GM12878 (cell line): ENCODE data around the gene HSPA4.

ENCODE experiments used
- BRCA1 ChIP-seq: IDR thresholded peaks from 2 replicates; pipeline ENCODE4 v1.6.1; 2011; ENCODE audit warnings: low read depth, low read length, improper control_type of control experiment
- CHD1 ChIP-seq: IDR thresholded peaks from 2 replicates; pipeline ENCODE4 v1.6.1; 2012; ENCODE audit warnings: low read depth, low read length, improper control_type of control experiment
- CREM ChIP-seq: IDR thresholded peaks from 2 replicates; pipeline ENCODE4 v1.6.1; 2014; ENCODE audit warnings: antibody characterized with exemption, low read depth
- GABPA ChIP-seq: IDR thresholded peaks from 2 replicates; pipeline ENCODE4 v1.6.1; 2014; ENCODE audit warnings: antibody characterized with exemption, low read depth, mild to moderate bottlenecking, inconsistent platforms
- GATAD2B ChIP-seq: fragments of 450-650 bp; conservative IDR thresholded peaks from 2 replicates; pipeline ENCODE4 v1.6.1; 2017; ENCODE audit warnings: low read depth, mild to moderate bottlenecking, moderate library complexity
- POLR2A ChIP-seq: IDR thresholded peaks from 2 replicates; pipeline ENCODE4 v1.6.1; 2011; ENCODE audit warnings: low read depth, mild to moderate bottlenecking, low read length
- SP1 ChIP-seq: IDR thresholded peaks from one replicate; pipeline ENCODE4 v1.6.1; 2011; ENCODE audit warnings: low read depth, low read length
- TF ChIP-seq, protein P1 (sequence below), 3 experiments: IDR thresholded peaks in 2 of 3; conservative IDR thresholded peaks in 1 of 3; 2 replicates each; pipeline ENCODE4 v1.5.1; 2011; ENCODE audit warnings: low read depth in 3 of 3, low read length in 3 of 3, mild to moderate bottlenecking in 3 of 3, control low read depth in 2 of 3, moderate library complexity in 2 of 3, inconsistent platforms in 1 of 3, mixed read lengths in 1 of 3; ENCODE audit not compliant: control insufficient read depth in 2 of 3, insufficient read depth in 1 of 3; ENCODE audit errors: extremely low read depth in 1 of 3
- TF ChIP-seq, protein P2 (sequence below): IDR thresholded peaks from 2 replicates; pipeline ENCODE4 v1.6.1; 2012; ENCODE audit warnings: low read depth, low read length, improper control_type of control experiment

DNA sequence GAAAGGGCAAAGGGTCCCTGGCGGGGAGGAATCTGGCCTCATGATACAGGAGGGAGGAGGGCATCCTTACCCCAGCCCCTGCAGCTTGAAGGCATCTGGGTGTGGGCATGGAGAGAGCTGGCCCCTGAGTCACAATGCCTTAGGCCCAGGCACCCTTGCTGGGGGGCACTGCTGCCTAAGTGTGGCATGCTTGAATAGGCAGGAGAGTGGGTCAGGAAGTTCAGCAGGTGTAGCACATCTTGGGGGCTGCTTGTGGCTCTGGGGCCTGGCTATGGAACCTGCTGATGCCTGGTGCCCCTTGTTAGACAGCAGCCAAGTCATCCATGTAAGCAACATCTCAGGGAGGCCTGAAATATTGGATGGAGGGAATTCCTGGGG is 63.1 kb downstream of the HSPA4 start:
- TF ChIP-seq CHD1 (no peak), SP1 (no peak), POLR2A (no peak), CREM (no peak), BRCA1 (no peak), GABPA (no peak), GATAD2B (no peak)
- TF ChIP-seq, protein P1, sequence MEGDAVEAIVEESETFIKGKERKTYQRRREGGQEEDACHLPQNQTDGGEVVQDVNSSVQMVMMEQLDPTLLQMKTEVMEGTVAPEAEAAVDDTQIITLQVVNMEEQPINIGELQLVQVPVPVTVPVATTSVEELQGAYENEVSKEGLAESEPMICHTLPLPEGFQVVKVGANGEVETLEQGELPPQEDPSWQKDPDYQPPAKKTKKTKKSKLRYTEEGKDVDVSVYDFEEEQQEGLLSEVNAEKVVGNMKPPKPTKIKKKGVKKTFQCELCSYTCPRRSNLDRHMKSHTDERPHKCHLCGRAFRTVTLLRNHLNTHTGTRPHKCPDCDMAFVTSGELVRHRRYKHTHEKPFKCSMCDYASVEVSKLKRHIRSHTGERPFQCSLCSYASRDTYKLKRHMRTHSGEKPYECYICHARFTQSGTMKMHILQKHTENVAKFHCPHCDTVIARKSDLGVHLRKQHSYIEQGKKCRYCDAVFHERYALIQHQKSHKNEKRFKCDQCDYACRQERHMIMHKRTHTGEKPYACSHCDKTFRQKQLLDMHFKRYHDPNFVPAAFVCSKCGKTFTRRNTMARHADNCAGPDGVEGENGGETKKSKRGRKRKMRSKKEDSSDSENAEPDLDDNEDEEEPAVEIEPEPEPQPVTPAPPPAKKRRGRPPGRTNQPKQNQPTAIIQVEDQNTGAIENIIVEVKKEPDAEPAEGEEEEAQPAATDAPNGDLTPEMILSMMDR (IDR thresholded peaks at IDR 0.05 in 2 of 3, conservative IDR thresholded peaks at IDR 0.05 in 1 of 3; ENCODE audit: control insufficient read depth in 2 of 3, extremely low read depth in 1 of 3, insufficient read depth in 1 of 3, low read depth in 3 of 3, low read length in 3 of 3) = no peak
- TF ChIP-seq, protein P2, sequence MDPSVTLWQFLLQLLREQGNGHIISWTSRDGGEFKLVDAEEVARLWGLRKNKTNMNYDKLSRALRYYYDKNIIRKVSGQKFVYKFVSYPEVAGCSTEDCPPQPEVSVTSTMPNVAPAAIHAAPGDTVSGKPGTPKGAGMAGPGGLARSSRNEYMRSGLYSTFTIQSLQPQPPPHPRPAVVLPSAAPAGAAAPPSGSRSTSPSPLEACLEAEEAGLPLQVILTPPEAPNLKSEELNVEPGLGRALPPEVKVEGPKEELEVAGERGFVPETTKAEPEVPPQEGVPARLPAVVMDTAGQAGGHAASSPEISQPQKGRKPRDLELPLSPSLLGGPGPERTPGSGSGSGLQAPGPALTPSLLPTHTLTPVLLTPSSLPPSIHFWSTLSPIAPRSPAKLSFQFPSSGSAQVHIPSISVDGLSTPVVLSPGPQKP = no peak
